ENCODE results near the gene STRIP2. TPM values are rescaled to one million over a fixed set of nuclear protein-coding genes. Genes with fewer than 3 reads are reported as not detected.

The STRIP2 gene
- total RNA-seq, 1 experiment from 2014 or later, result 5.1 TPM

DNA sequence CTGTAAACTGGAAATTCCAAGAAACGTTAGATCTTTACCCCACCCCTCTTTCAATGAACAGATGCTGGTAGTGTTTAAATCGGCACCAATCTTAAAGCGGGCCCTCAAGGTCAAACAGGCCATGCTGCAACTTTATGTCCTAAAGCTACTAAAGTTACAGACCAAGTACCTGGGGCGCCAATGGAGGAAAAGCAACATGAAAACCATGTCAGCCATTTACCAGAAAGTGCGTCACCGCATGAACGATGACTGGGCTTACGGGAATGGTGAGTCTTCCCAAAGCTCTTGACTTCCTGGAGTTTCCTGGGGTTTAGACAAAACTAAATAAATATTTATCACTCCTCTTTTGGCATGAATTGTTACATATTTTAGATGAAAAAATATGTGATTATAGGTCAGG lies 48.5 kb downstream of the STRIP2 start:
- Histone ChIP-seq H3K27me3 (ENCODE audit: control insufficient read depth, insufficient read depth, low read length) (no peaks in the 10 kb centered on the region), H3K9me3 (ENCODE audit: control insufficient read depth, insufficient read depth, low read depth, low read length) (no peaks in the 10 kb centered on the region), H3K4me3 (ENCODE audit: low read depth in 2 of 2, low read length in 2 of 2) (no peak overlapping the region), H3K36me3 (ENCODE audit: control insufficient read depth, insufficient read depth, low read length) (no peaks in the 10 kb centered on the region), H3K4me1 (ENCODE audit: control insufficient read depth, insufficient read depth, low read length) (no peaks in the 10 kb centered on the region), H3K27ac (ENCODE audit: low read length) (no peak overlapping the region)
- no peak for TF ChIP-seq POLR2AphosphoS5 (IDR thresholded peaks at IDR 0.05; ENCODE audit: low read depth, low read length)
- TF ChIP-seq TCF7L2 (IDR thresholded peaks at IDR 0.05; ENCODE audit: low read depth, low read length), result no peak
- DNase-seq (ENCODE audit: low read depth, low spot score), result no peak
- ATAC-seq, result no peak
- intact Hi-C loops (cut with micrococcal nuclease; ENCODE audit: unreplicated experiment) (no loop called here), in situ Hi-C loops (cut with HindIII; ENCODE audit: low pct_unique_long_range_greater_than_20kb, low sequenced_read_pairs) (no loop called here)
- BruUV-seq (replicated peaks), result no TSS peak
- POLR2A ChIA-PET, result interaction anchor here (0.5 to 0.6 kb wide), 2 partner anchors 66 to 196 kb away, joined by 5 to 9 read pairs; no protein-coding TSS in a partner anchor
- CTCF ChIA-PET, result no interaction called here

DNA sequence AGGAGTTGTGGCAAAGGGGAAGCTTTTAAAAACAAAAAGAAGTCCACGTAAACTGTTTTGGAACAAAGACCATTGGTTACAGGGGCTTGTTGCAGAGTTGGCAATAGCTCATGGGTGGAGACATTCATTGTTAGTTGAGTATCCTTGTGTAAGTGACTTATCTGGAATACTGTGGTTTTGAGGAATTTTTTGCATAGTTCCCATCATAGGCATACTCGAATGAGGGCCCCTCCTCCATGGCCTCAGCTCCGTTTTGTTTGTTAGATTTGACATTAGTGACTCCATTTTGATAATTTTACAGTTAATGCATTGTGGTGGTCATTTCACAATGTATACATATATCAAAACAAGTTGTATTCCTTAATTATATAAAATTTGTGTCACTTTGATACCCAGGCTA lies 55.3 kb downstream of the STRIP2 start:
- Histone ChIP-seq H3K4me1 (ENCODE audit: control insufficient read depth, insufficient read depth, low read length) (no peaks in the 10 kb centered on the region), H3K27me3 (ENCODE audit: control insufficient read depth, insufficient read depth, low read length) (no peaks in the 10 kb centered on the region), H3K36me3 (ENCODE audit: control insufficient read depth, insufficient read depth, low read length) (no peaks in the 10 kb centered on the region), H3K4me3 (ENCODE audit: low read depth in 2 of 2, low read length in 2 of 2) (no peak overlapping the region), H3K27ac (ENCODE audit: low read length) (no peak overlapping the region), H3K9me3 (ENCODE audit: control insufficient read depth, insufficient read depth, low read depth, low read length) (no peaks in the 10 kb centered on the region)
- no peak for TF ChIP-seq SIN3A (IDR thresholded peaks at IDR 0.05; ENCODE audit: borderline replicate concordance, insufficient read depth, low read depth, low read length)
- TF ChIP-seq, protein P1, sequence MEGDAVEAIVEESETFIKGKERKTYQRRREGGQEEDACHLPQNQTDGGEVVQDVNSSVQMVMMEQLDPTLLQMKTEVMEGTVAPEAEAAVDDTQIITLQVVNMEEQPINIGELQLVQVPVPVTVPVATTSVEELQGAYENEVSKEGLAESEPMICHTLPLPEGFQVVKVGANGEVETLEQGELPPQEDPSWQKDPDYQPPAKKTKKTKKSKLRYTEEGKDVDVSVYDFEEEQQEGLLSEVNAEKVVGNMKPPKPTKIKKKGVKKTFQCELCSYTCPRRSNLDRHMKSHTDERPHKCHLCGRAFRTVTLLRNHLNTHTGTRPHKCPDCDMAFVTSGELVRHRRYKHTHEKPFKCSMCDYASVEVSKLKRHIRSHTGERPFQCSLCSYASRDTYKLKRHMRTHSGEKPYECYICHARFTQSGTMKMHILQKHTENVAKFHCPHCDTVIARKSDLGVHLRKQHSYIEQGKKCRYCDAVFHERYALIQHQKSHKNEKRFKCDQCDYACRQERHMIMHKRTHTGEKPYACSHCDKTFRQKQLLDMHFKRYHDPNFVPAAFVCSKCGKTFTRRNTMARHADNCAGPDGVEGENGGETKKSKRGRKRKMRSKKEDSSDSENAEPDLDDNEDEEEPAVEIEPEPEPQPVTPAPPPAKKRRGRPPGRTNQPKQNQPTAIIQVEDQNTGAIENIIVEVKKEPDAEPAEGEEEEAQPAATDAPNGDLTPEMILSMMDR (IDR thresholded peaks at IDR 0.05), result no peak
- TF ChIP-seq, protein P2, sequence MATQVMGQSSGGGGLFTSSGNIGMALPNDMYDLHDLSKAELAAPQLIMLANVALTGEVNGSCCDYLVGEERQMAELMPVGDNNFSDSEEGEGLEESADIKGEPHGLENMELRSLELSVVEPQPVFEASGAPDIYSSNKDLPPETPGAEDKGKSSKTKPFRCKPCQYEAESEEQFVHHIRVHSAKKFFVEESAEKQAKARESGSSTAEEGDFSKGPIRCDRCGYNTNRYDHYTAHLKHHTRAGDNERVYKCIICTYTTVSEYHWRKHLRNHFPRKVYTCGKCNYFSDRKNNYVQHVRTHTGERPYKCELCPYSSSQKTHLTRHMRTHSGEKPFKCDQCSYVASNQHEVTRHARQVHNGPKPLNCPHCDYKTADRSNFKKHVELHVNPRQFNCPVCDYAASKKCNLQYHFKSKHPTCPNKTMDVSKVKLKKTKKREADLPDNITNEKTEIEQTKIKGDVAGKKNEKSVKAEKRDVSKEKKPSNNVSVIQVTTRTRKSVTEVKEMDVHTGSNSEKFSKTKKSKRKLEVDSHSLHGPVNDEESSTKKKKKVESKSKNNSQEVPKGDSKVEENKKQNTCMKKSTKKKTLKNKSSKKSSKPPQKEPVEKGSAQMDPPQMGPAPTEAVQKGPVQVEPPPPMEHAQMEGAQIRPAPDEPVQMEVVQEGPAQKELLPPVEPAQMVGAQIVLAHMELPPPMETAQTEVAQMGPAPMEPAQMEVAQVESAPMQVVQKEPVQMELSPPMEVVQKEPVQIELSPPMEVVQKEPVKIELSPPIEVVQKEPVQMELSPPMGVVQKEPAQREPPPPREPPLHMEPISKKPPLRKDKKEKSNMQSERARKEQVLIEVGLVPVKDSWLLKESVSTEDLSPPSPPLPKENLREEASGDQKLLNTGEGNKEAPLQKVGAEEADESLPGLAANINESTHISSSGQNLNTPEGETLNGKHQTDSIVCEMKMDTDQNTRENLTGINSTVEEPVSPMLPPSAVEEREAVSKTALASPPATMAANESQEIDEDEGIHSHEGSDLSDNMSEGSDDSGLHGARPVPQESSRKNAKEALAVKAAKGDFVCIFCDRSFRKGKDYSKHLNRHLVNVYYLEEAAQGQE (IDR thresholded peaks at IDR 0.05; ENCODE audit: insufficient read depth in 1 of 2, low read depth in 2 of 2, low read length in 1 of 2), result no peak
- no peak for TF ChIP-seq POLR2AphosphoS5 (IDR thresholded peaks at IDR 0.05; ENCODE audit: low read depth, low read length)
- no peak for TF ChIP-seq TCF7L2 (IDR thresholded peaks at IDR 0.05; ENCODE audit: low read depth, low read length)
- DNase-seq (ENCODE audit: low read depth, low spot score) (no peak), ATAC-seq (no peak)
- POLR2A ChIA-PET, result no interaction called here
- in situ Hi-C loops (cut with HindIII; ENCODE audit: low pct_unique_long_range_greater_than_20kb, low sequenced_read_pairs) (no loop called here), intact Hi-C loops (cut with micrococcal nuclease; ENCODE audit: unreplicated experiment) (no loop called here)
- CTCF ChIA-PET, result no interaction called here
- no TSS peak for BruUV-seq (replicated peaks)

DNA sequence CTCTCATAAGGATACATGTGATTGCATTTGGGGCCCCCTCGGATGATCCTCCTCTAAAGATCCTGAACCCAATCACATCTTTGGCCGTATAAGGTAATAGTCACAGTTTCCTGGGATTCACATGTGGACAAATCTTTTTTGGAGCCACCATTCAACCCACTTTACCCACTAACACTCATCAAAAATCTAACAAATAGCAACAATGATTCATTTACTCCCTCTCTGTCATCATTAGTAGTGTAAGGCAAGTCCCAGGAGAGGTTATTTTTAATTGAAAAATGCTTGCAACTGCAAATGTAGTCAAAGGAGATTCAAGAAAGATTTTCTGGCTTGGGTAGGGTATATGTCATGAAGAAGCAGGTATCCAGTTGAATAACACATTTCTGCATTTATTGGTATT lies 58.2 kb downstream of the STRIP2 start:
- DNase-seq (ENCODE audit: low read depth, low spot score) (no peak), ATAC-seq (no peak)
- Histone ChIP-seq H3K9me3 (ENCODE audit: control insufficient read depth, insufficient read depth, low read depth, low read length) (no peaks in the 10 kb centered on the region), H3K27ac (ENCODE audit: low read length) (no peak overlapping the region), H3K27me3 (ENCODE audit: control insufficient read depth, insufficient read depth, low read length) (no peaks in the 10 kb centered on the region), H3K4me1 (ENCODE audit: control insufficient read depth, insufficient read depth, low read length) (no peaks in the 10 kb centered on the region), H3K36me3 (ENCODE audit: control insufficient read depth, insufficient read depth, low read length) (no peaks in the 10 kb centered on the region), H3K4me3 (ENCODE audit: low read depth in 2 of 2, low read length in 2 of 2) (no peak overlapping the region)
- in situ Hi-C loops (cut with HindIII; ENCODE audit: low pct_unique_long_range_greater_than_20kb, low sequenced_read_pairs), result no loop called here
- intact Hi-C loops (cut with micrococcal nuclease; ENCODE audit: unreplicated experiment), result no loop called here
- TF ChIP-seq, protein P1 (IDR thresholded peaks at IDR 0.05), result no peak
- TF ChIP-seq POLR2AphosphoS5 (IDR thresholded peaks at IDR 0.05; ENCODE audit: low read depth, low read length), result no peak
- TF ChIP-seq TCF7L2 (IDR thresholded peaks at IDR 0.05; ENCODE audit: low read depth, low read length), result no peak
- TF ChIP-seq, protein P2 (IDR thresholded peaks at IDR 0.05; ENCODE audit: insufficient read depth in 1 of 2, low read depth in 2 of 2, low read length in 1 of 2), result no peak
- ChIA-PET CTCF (no interaction called here), POLR2A (no interaction called here)
- no TSS peak for BruUV-seq (replicated peaks)

All from Panc1 (cell line).